ENCODE measurements around the gene PBX3. TPM values are rescaled to one million over a fixed set of nuclear protein-coding genes. Genes with fewer than 3 reads are reported as not detected.

PBX3 gene
- total and polyA plus RNA-seq, 2 of the 13 experiments (the other 11 are each of a cell fraction or from before 2014, with no cell fraction given): 6.0 to 11.2 TPM

DNA sequence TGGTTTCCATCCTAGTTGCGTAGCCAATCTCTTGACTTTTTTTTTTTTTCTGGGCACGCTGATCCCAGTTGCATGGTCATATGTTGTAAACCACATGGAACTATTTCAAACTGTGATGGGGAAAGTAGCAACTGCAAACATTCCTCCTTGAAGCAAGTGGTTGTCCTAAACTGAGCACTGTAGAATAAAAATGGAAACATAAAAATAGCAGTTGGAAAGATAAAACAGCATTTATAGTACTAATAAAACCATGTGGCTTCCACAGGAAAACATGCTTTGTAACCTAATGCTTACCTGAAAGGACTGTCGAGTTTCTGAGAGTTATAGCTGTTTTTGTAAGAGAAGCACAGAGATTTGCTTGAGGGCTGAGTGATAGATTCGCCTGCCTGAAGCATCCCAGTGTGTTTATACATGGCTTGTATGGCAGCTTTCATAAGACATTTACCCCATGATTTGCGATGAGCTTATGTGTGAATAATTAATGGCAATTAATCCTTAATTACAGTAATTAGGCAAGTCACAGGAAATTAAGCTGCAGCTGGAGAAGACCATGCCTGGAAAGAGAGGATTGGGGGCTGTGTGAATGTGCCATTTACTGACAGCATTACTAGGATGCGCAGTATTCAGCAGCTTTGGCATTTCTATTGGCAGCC, 136.5 kb downstream of the PBX3 start:
- FAIRE-seq (no peak), ATAC-seq (no peak), DNase-seq (ENCODE audit: low spot score) (no peak)
- H4K20me1 ChIP-seq (ENCODE audit: insufficient read depth, low read length): no peaks in the 10 kb centered on the region
- TF ChIP-seq, protein P1, sequence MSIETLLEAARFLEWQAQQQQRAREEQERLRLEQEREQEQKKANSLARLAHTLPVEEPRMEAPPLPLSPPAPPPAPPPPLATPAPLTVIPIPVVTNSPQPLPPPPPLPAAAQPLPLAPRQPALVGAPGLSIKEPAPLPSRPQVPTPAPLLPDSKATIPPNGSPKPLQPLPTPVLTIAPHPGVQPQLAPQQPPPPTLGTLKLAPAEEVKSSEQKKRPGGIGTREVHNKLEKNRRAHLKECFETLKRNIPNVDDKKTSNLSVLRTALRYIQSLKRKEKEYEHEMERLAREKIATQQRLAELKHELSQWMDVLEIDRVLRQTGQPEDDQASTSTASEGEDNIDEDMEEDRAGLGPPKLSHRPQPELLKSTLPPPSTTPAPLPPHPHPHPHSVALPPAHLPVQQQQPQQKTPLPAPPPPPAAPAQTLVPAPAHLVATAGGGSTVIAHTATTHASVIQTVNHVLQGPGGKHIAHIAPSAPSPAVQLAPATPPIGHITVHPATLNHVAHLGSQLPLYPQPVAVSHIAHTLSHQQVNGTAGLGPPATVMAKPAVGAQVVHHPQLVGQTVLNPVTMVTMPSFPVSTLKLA (IDR thresholded peaks at IDR 0.05): 0 out of 2 replicates have a peak, but pooled peaks have one; percentile 13
- TF ChIP-seq ZNF572 (CRISPR knock-in tag; IDR thresholded peaks at IDR 0.05): no peak
- no peak overlapping the region for H3K4me3 ChIP-seq (replicated peaks in 1 of 3; ENCODE audit: insufficient read depth in 1 of 3, low read depth in 2 of 3, low read length in 3 of 3)
- H3K79me2 ChIP-seq (ENCODE audit: insufficient read depth, low read length): no peaks in the 10 kb centered on the region
- H2AFZ ChIP-seq (ENCODE audit: low read length): no peak overlapping the region
- H3K9me3 ChIP-seq (ENCODE audit: low read length): no peaks in the 10 kb centered on the region
- H3K9ac ChIP-seq (ENCODE audit: insufficient read depth, low read depth, low read length): no peak overlapping the region
- intact Hi-C loops (cut with micrococcal nuclease; ENCODE audit: unreplicated experiment) (loop anchor here (5.0 kb wide), 1 partner anchor 514 kb away; no protein-coding TSS in a partner anchor), in situ Hi-C loops (cut with HindIII; ENCODE audit: extremely low pct_ligation_motif_present, low pct_unique_long_range_greater_than_20kb) (no loop called here)
- ChIA-PET POLR2A (no interaction called here), CTCF (ENCODE audit: low intra/inter-chr PET ratio, low total read pairs) (no interaction called here)
- H3K27me3 ChIP-seq (ENCODE audit: control insufficient read depth in 1 of 2, insufficient read depth in 2 of 2, low read length in 2 of 2): no peaks in the 10 kb centered on the region
- WGBS (ENCODE audit: low lambda C conversion rate): 79% methylated on average over 6 of the region's 6 CpGs
- H3K4me1 ChIP-seq (ENCODE audit: insufficient read depth, low read length): peaks cover 29% of the 10 kb centered on the region
- no peak overlapping the region for H3K4me2 ChIP-seq (ENCODE audit: low read depth, low read length)
- no peaks in the 10 kb centered on the region for H3K36me3 ChIP-seq (replicated peaks in 1 of 2; ENCODE audit: control insufficient read depth in 1 of 2, insufficient read depth in 2 of 2, low read length in 2 of 2)
- no TSS peak for BruUV-seq (replicated peaks)
- H3K27ac ChIP-seq (ENCODE audit: extremely low read length, insufficient read depth, low read length): no peak overlapping the region

DNA sequence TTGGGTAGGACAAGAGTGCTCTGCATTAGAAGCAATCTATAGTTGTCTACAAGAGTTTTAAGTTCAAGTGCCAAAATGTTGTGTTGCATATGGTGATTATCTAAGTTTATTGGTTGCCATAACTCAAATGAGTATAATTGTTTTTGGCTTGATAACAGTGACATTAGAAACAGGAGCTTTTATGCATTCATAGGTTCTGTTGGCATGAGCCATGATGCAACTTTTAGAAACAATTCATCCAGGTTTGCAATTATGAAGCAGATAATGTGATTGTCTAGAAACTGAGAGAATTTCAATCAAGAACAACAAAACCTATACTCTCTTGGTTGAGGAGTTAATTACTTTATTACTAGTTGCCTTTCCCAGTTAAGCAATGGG, 137.0 kb downstream of the PBX3 start:
- Histone ChIP-seq H3K9ac (ENCODE audit: insufficient read depth, low read depth, low read length) (no peak overlapping the region), H3K79me2 (ENCODE audit: insufficient read depth, low read length) (no peaks in the 10 kb centered on the region), H3K27ac (ENCODE audit: extremely low read length, insufficient read depth, low read length) (no peak overlapping the region), H2AFZ (ENCODE audit: low read length) (no peak overlapping the region), H3K4me1 (ENCODE audit: insufficient read depth, low read length) (peaks cover 29% of the 10 kb centered on the region), H3K27me3 (ENCODE audit: control insufficient read depth in 1 of 2, insufficient read depth in 2 of 2, low read length in 2 of 2) (no peaks in the 10 kb centered on the region), H4K20me1 (ENCODE audit: insufficient read depth, low read length) (no peaks in the 10 kb centered on the region), H3K36me3 (replicated peaks in 1 of 2; ENCODE audit: control insufficient read depth in 1 of 2, insufficient read depth in 2 of 2, low read length in 2 of 2) (no peaks in the 10 kb centered on the region), H3K9me3 (ENCODE audit: low read length) (no peaks in the 10 kb centered on the region), H3K4me2 (ENCODE audit: low read depth, low read length) (no peak overlapping the region), H3K4me3 (replicated peaks in 1 of 3; ENCODE audit: insufficient read depth in 1 of 3, low read depth in 2 of 3, low read length in 3 of 3) (no peak overlapping the region)
- in situ Hi-C loops (cut with HindIII; ENCODE audit: extremely low pct_ligation_motif_present, low pct_unique_long_range_greater_than_20kb): no loop called here
- POLR2A ChIA-PET: no interaction called here
- ATAC-seq (no peak), DNase-seq (ENCODE audit: low spot score) (no peak), FAIRE-seq (no peak)
- TF ChIP-seq, protein P2, sequence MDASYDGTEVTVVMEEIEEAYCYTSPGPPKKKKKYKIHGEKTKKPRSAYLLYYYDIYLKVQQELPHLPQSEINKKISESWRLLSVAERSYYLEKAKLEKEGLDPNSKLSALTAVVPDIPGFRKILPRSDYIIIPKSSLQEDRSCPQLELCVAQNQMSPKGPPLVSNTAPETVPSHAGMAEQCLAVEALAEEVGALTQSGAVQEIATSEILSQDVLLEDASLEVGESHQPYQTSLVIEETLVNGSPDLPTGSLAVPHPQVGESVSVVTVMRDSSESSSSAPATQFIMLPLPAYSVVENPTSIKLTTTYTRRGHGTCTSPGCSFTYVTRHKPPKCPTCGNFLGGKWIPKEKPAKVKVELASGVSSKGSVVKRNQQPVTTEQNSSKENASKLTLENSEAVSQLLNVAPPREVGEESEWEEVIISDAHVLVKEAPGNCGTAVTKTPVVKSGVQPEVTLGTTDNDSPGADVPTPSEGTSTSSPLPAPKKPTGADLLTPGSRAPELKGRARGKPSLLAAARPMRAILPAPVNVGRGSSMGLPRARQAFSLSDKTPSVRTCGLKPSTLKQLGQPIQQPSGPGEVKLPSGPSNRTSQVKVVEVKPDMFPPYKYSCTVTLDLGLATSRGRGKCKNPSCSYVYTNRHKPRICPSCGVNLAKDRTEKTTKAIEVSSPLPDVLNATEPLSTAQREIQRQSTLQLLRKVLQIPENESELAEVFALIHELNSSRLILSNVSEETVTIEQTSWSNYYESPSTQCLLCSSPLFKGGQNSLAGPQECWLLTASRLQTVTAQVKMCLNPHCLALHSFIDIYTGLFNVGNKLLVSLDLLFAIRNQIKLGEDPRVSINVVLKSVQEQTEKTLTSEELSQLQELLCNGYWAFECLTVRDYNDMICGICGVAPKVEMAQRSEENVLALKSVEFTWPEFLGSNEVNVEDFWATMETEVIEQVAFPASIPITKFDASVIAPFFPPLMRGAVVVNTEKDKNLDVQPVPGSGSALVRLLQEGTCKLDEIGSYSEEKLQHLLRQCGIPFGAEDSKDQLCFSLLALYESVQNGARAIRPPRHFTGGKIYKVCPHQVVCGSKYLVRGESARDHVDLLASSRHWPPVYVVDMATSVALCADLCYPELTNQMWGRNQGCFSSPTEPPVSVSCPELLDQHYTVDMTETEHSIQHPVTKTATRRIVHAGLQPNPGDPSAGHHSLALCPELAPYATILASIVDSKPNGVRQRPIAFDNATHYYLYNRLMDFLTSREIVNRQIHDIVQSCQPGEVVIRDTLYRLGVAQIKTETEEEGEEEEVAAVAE (CRISPR knock-in tag; IDR thresholded peaks at IDR 0.05; ENCODE audit: borderline replicate concordance): no peak
- TF ChIP-seq KDM6A (CRISPR knock-in tag; IDR thresholded peaks at IDR 0.05; ENCODE audit: low read depth) (no peak), PTBP1 (IDR thresholded peaks at IDR 0.05; ENCODE audit: low read depth, low read length, poor library complexity, severe bottlenecking) (no peak), MTF1 (CRISPR knock-in tag; IDR thresholded peaks at IDR 0.05) (no peak)
- TF ChIP-seq, protein P3, sequence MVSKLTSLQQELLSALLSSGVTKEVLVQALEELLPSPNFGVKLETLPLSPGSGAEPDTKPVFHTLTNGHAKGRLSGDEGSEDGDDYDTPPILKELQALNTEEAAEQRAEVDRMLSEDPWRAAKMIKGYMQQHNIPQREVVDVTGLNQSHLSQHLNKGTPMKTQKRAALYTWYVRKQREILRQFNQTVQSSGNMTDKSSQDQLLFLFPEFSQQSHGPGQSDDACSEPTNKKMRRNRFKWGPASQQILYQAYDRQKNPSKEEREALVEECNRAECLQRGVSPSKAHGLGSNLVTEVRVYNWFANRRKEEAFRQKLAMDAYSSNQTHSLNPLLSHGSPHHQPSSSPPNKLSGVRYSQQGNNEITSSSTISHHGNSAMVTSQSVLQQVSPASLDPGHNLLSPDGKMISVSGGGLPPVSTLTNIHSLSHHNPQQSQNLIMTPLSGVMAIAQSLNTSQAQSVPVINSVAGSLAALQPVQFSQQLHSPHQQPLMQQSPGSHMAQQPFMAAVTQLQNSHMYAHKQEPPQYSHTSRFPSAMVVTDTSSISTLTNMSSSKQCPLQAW (CRISPR knock-in tag; IDR thresholded peaks at IDR 0.05): no peak
- TF ChIP-seq, protein P4, sequence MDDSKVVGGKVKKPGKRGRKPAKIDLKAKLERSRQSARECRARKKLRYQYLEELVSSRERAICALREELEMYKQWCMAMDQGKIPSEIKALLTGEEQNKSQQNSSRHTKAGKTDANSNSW (CRISPR knock-in tag; IDR thresholded peaks at IDR 0.05; ENCODE audit: borderline replicate concordance): no peak
- intact Hi-C loops (cut with micrococcal nuclease; ENCODE audit: unreplicated experiment): loop anchor here (5.0 kb wide), 1 partner anchor 513 kb away; no protein-coding TSS in a partner anchor
- BruUV-seq (replicated peaks): no TSS peak
- CTCF ChIA-PET (ENCODE audit: low intra/inter-chr PET ratio, low total read pairs): no interaction called here

Data from HepG2 (cell line).